Stomach (tissue), 4 donors: ENCODE results near the gene CTIF.

Experiments
- EP300 ChIP-seq: sonication (generic); formaldehyde crosslinking; IDR thresholded peaks from one replicate; pipeline ENCODE4 v1.6.1; 2017; ENCODE audit warnings: antibody characterized with exemption
- POLR2A ChIP-seq, 4 donors: fragments of 450-650 bp; IDR thresholded peaks; one replicate each; pipeline ENCODE4 v1.6.1; 2016; ENCODE audit warnings: antibody characterized with exemption in 4 of 4, control low read depth in 2 of 4, mild to moderate bottlenecking in 1 of 4, moderate library complexity in 1 of 4
- POLR2AphosphoS5 ChIP-seq, 3 donors: sonication (generic); formaldehyde crosslinking; IDR thresholded peaks; one replicate each; pipeline ENCODE4 v1.6.1; 2016; ENCODE audit warnings: antibody characterized with exemption in 3 of 3
- TF ChIP-seq, protein P1 (sequence below), 7 experiments: fragments of 450-650 bp in 4 of 7; fragments of 200-600 bp in 3 of 7; sonication (generic) in 3 of 7; IDR thresholded peaks; one replicate each; pipeline ENCODE4 v1.5.1; 2016 to 2019; ENCODE audit warnings: antibody characterized with exemption in 7 of 7, control low read depth in 2 of 7, mild to moderate bottlenecking in 1 of 7

DNA sequence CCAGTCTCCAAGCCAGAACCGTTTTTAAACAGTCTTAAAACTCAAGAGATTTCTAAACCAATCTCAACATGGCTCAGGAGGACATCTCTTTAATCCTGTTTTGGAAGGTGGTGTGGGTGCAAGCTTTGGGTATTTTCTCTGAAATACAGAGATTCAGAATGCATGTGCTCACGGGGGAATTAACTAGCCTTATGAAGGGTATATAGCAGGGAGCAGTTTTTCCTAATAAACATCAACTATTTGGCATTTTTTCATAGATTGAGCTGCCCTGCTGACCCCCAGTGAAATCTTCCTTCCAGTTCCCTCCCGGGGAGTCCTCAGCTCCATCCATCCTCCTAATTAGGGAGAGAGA lies 289.3 kb downstream of the CTIF start:
- TF ChIP-seq POLR2AphosphoS5 (IDR thresholded peaks at IDR 0.05) (no peak), POLR2A (IDR thresholded peaks at IDR 0.05) (no peak), EP300 (no peak)
- TF ChIP-seq, protein P1, sequence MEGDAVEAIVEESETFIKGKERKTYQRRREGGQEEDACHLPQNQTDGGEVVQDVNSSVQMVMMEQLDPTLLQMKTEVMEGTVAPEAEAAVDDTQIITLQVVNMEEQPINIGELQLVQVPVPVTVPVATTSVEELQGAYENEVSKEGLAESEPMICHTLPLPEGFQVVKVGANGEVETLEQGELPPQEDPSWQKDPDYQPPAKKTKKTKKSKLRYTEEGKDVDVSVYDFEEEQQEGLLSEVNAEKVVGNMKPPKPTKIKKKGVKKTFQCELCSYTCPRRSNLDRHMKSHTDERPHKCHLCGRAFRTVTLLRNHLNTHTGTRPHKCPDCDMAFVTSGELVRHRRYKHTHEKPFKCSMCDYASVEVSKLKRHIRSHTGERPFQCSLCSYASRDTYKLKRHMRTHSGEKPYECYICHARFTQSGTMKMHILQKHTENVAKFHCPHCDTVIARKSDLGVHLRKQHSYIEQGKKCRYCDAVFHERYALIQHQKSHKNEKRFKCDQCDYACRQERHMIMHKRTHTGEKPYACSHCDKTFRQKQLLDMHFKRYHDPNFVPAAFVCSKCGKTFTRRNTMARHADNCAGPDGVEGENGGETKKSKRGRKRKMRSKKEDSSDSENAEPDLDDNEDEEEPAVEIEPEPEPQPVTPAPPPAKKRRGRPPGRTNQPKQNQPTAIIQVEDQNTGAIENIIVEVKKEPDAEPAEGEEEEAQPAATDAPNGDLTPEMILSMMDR (IDR thresholded peaks at IDR 0.05), result no peak
